ENCODE measurements around the gene SCN5A.

SCN5A gene

GRCh38 chr3:38649500-38650247, at the start of gene SCN5A:
SCN5A (minus strand) TSS chr3:38649687; CDS start chr3:38633307, 16,380 bp downstream.
- FAIRE-seq: no peak

GRCh38 chr3:38698760-38699159, 49.3 kb upstream of the SCN5A start:
- FAIRE-seq: no peak

- no peak for FAIRE-seq
These were observed 48.6 kb upstream of the SCN5A start for GRCh38 chr3:38698061-38698460.

GRCh38 chr3:38696034-38696433, 46.5 kb upstream of the SCN5A start:
- no peak for FAIRE-seq

- no peak for FAIRE-seq
These were observed 40.7 kb upstream of the SCN5A start for GRCh38 chr3:38690185-38690584.

GRCh38 chr3:38689774-38690173, 40.3 kb upstream of the SCN5A start:
- no peak for FAIRE-seq

GRCh38 chr3:38689346-38689745, 39.9 kb upstream of the SCN5A start:
- FAIRE-seq: no peak

- no peak for FAIRE-seq
These were observed 37.8 kb upstream of the SCN5A start for GRCh38 chr3:38687321-38687720.

GRCh38 chr3:38684546-38684945, 35.1 kb upstream of the SCN5A start:
- FAIRE-seq: no peak

GRCh38 chr3:38669668-38670067, 20.2 kb upstream of the SCN5A start:
- no peak for FAIRE-seq

GRCh38 chr3:38662544-38662943, 13.1 kb upstream of the SCN5A start:
- FAIRE-seq: no peak

GRCh38 chr3:38658841-38659240, 9.4 kb upstream of the SCN5A start:
- no peak for FAIRE-seq

- no peak for FAIRE-seq
These were observed 7.9 kb upstream of the SCN5A start for GRCh38 chr3:38657369-38657768.

- FAIRE-seq: no peak
These were observed 6.3 kb upstream of the SCN5A start for GRCh38 chr3:38655708-38656300.

- FAIRE-seq: no peak
These were observed 4.4 kb upstream of the SCN5A start for GRCh38 chr3:38653685-38654537.

- no peak for FAIRE-seq
These were observed 3.4 kb upstream of the SCN5A start for GRCh38 chr3:38652934-38653333.

- no peak for FAIRE-seq
These were observed 1.8 kb upstream of the SCN5A start for GRCh38 chr3:38651153-38651789.

GRCh38 chr3:38650248-38650951, 913 bp upstream of the SCN5A start:
- FAIRE-seq: no peak

GRCh38 chr3:38648659-38649499, 608 bp downstream of the SCN5A start:
- no peak for FAIRE-seq

- FAIRE-seq: no peak
These were observed 1.3 kb downstream of the SCN5A start for GRCh38 chr3:38648024-38648658.
